Fibroblast of lung (primary cell): Measurements from ENCODE around the gene KLK8.

Experiments used
- EZH2 ChIP-seq: IDR thresholded peaks from 2 replicates; pipeline ENCODE4 v1.5.1; 2012; ENCODE audit warnings: low read length, control low read depth, mild to moderate bottlenecking; ENCODE audit errors: missing control alignments
- TF ChIP-seq, protein P1 (sequence below), 2 donors: IDR thresholded peaks in 1 of 2; conservative IDR thresholded peaks in 1 of 2; 1 replicate in 1 of 2; 2 replicates in 1 of 2; pipeline ENCODE4 v1.5.1; 2011 to 2012; ENCODE audit warnings: low read length in 2 of 2, control low read depth in 1 of 2, inconsistent platforms in 1 of 2, low read depth in 1 of 2, mild to moderate bottlenecking in 1 of 2

GRCh38 chr19:50969413-50969760, 32.0 kb downstream of the KLK8 start, which contains the start of gene KLK6:
- TF ChIP-seq, protein P1, sequence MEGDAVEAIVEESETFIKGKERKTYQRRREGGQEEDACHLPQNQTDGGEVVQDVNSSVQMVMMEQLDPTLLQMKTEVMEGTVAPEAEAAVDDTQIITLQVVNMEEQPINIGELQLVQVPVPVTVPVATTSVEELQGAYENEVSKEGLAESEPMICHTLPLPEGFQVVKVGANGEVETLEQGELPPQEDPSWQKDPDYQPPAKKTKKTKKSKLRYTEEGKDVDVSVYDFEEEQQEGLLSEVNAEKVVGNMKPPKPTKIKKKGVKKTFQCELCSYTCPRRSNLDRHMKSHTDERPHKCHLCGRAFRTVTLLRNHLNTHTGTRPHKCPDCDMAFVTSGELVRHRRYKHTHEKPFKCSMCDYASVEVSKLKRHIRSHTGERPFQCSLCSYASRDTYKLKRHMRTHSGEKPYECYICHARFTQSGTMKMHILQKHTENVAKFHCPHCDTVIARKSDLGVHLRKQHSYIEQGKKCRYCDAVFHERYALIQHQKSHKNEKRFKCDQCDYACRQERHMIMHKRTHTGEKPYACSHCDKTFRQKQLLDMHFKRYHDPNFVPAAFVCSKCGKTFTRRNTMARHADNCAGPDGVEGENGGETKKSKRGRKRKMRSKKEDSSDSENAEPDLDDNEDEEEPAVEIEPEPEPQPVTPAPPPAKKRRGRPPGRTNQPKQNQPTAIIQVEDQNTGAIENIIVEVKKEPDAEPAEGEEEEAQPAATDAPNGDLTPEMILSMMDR (conservative IDR thresholded peaks at IDR 0.05 in 1 of 2, IDR thresholded peaks at IDR 0.05 in 1 of 2; ENCODE audit: low read depth in 1 of 2, low read length in 2 of 2) = no peak
- no peak for TF ChIP-seq EZH2
